HG03060 (cell line): ENCODE measurements around the gene GPX6.
"Not testable (repeated sequence)": the region's sequence is repeated elsewhere in the genome, so short reads cannot be mapped to it uniquely, and the experiment has no call there.

Experiments
- ATAC-seq: cut with Tn5 transposase; IDR thresholded peaks from one replicate; pipeline ENCODE4 v1.9.1; 2021; ENCODE audit warnings: low read depth, moderate number of reproducible peaks; ENCODE audit not compliant: unreplicated experiment

GPX6 gene

GRCh38 chr6:28515676-28516075, at the start of gene GPX6:
TSS of gene GPX6 (minus strand) at chr6:28515793. CDS start at chr6:28515743, 50 bp downstream.
- ATAC-seq, result no peak

- no peak for ATAC-seq
These were observed 48.0 kb upstream of the GPX6 start for GRCh38 chr6:28563430-28564095.

GRCh38 chr6:28558629-28559028, 43.0 kb upstream of the GPX6 start:
- no peak for ATAC-seq

GRCh38 chr6:28555136-28555535, 39.5 kb upstream of the GPX6 start:
- ATAC-seq, result no peak

GRCh38 chr6:28553986-28554881, 38.6 kb upstream of the GPX6 start:
- ATAC-seq, result no peak

GRCh38 chr6:28553384-28553985, 37.9 kb upstream of the GPX6 start:
- ATAC-seq, result no peak

- no peak for ATAC-seq
These were observed 36.5 kb upstream of the GPX6 start for GRCh38 chr6:28551891-28552666.

- ATAC-seq, result not testable (repeated sequence)
These were observed 31.4 kb upstream of the GPX6 start for GRCh38 chr6:28547003-28547402.

- ATAC-seq, result no peak
These were observed 30.4 kb upstream of the GPX6 start for GRCh38 chr6:28545955-28546354.

- no peak for ATAC-seq
These were observed 28.3 kb upstream of the GPX6 start for GRCh38 chr6:28543651-28544610.

GRCh38 chr6:28542440-28543296, 27.1 kb upstream of the GPX6 start:
- peak; percentile 33 for ATAC-seq

GRCh38 chr6:28541996-28542395, 26.4 kb upstream of the GPX6 start:
- ATAC-seq, result no peak

- ATAC-seq, result no peak
These were observed 22.0 kb upstream of the GPX6 start for GRCh38 chr6:28537509-28538140.

GRCh38 chr6:28537065-28537464, 21.5 kb upstream of the GPX6 start:
- no peak for ATAC-seq

GRCh38 chr6:28534875-28535274, 19.3 kb upstream of the GPX6 start:
- no peak for ATAC-seq

GRCh38 chr6:28534306-28534705, 18.7 kb upstream of the GPX6 start:
- no peak for ATAC-seq

- ATAC-seq, result no peak
These were observed 16.0 kb upstream of the GPX6 start for GRCh38 chr6:28531479-28532128.

GRCh38 chr6:28530777-28531176, 15.2 kb upstream of the GPX6 start:
- no peak for ATAC-seq
